Coronary artery (tissue), 2 donors: ENCODE results near the gene NEMP2.

Experiments used
- DNase-seq: peaks from one replicate; pipeline ENCODE4 v3.0.0-alpha.2; 2017; ENCODE audit warnings: low spot score
- H3K27ac ChIP-seq, 2 donors: fragments of 200-600 bp; sonication (generic); one replicate each; pipeline ENCODE4 v1.5.1; 2016 to 2019
- H3K4me3 ChIP-seq: fragments of 200-600 bp; sonication (generic); 2 replicates; pipeline ENCODE4 v1.5.1; 2016; ENCODE audit warnings: mild to moderate bottlenecking, moderate library complexity
- CTCF ChIP-seq: fragments of 200-600 bp; sonication (generic); IDR thresholded peaks from one replicate; pipeline ENCODE4 v1.5.1; 2019; ENCODE audit warnings: antibody characterized with exemption

NEMP2 gene

GRCh38 chr2:190570871-190571270, 36.3 kb upstream of the NEMP2 start:
- no peak for DNase-seq
- Histone ChIP-seq H3K27ac (no peak overlapping the region), H3K4me3 (no peak overlapping the region)
- TF ChIP-seq CTCF: no peak

- H3K27ac ChIP-seq: no peak overlapping the region
- no peak for TF ChIP-seq CTCF
- no peak overlapping the region for H3K4me3 ChIP-seq
- DNase-seq: no peak
These were observed 35.7 kb upstream of the NEMP2 start for GRCh38 chr2:190569994-190570755.

- no peak for TF ChIP-seq CTCF
- H3K27ac ChIP-seq: no peak overlapping the region
- no peak for DNase-seq
- H3K4me3 ChIP-seq: no peak overlapping the region
These were observed 30.3 kb upstream of the NEMP2 start for GRCh38 chr2:190564838-190565237.

GRCh38 chr2:190563646-190564045, 29.1 kb upstream of the NEMP2 start:
- Histone ChIP-seq H3K27ac (no peak overlapping the region), H3K4me3 (no peak overlapping the region)
- DNase-seq: no peak
- TF ChIP-seq CTCF: no peak

- no peak for DNase-seq
- TF ChIP-seq CTCF: no peak
- H3K4me3 ChIP-seq: no peak overlapping the region
- H3K27ac ChIP-seq: no peak overlapping the region
These were observed 28.6 kb upstream of the NEMP2 start for GRCh38 chr2:190563109-190563508.

- Histone ChIP-seq H3K27ac (no peak overlapping the region), H3K4me3 (no peak overlapping the region)
- TF ChIP-seq CTCF: no peak
- DNase-seq: no peak
These were observed 27.6 kb upstream of the NEMP2 start for GRCh38 chr2:190562121-190562520.

GRCh38 chr2:190561094-190561493, 26.6 kb upstream of the NEMP2 start:
- DNase-seq: no peak
- TF ChIP-seq CTCF: no peak
- Histone ChIP-seq H3K27ac (no peak overlapping the region), H3K4me3 (no peak overlapping the region)
